ENCODE measurements around the gene ZNF277.

DNA sequence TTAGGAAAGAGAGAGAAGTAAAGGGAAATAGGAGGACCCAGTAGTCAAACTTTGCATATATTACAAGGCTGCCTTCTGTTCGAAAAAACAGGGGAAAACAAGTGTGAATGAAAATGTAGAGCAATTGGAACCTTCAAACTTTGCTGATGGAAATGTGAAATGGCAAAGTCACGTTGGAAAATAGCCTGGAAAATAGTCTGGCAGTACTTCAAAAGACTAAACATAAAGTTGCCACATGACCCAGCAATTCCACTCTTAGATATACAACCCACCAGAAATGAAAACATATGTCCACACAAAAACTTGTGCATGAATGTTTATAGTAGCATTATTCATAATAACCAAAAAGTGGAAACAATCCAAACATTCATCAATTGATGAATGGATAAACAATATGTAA, 165.2 kb downstream of the ZNF277 start:
- TF ChIP-seq POLR2A (IDR thresholded peaks at IDR 0.05) = no peak
- TF ChIP-seq, protein P1, sequence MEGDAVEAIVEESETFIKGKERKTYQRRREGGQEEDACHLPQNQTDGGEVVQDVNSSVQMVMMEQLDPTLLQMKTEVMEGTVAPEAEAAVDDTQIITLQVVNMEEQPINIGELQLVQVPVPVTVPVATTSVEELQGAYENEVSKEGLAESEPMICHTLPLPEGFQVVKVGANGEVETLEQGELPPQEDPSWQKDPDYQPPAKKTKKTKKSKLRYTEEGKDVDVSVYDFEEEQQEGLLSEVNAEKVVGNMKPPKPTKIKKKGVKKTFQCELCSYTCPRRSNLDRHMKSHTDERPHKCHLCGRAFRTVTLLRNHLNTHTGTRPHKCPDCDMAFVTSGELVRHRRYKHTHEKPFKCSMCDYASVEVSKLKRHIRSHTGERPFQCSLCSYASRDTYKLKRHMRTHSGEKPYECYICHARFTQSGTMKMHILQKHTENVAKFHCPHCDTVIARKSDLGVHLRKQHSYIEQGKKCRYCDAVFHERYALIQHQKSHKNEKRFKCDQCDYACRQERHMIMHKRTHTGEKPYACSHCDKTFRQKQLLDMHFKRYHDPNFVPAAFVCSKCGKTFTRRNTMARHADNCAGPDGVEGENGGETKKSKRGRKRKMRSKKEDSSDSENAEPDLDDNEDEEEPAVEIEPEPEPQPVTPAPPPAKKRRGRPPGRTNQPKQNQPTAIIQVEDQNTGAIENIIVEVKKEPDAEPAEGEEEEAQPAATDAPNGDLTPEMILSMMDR (IDR thresholded peaks at IDR 0.05) = no peak
- no peak for TF ChIP-seq POLR2AphosphoS5 (IDR thresholded peaks at IDR 0.05)
- TF ChIP-seq EP300 (IDR thresholded peaks at IDR 0.05; ENCODE audit: low read depth) = no peak

Data from transverse colon (tissue), 4 donors.